GM12864 (cell line): ENCODE data around the gene LEMD2.

Experiments
- DNase-seq: peaks from one replicate; pipeline ENCODE4 v3.0.0-alpha.2; 2011; ENCODE audit warnings: low read depth
- H3K4me3 ChIP-seq: 2 replicates; pipeline ENCODE4 v1.5.1; 2011; ENCODE audit warnings: mild to moderate bottlenecking, low read depth, low read length, control low read depth
- CTCF ChIP-seq: IDR thresholded peaks from 2 replicates; pipeline ENCODE4 v1.5.1; 2011; ENCODE audit warnings: low read depth, mild to moderate bottlenecking, moderate library complexity, low read length, control low read depth, inconsistent platforms; ENCODE audit errors: missing control alignments

Gene LEMD2

GRCh38 chr6:33761922-33762629 lies 26.9 kb downstream of the LEMD2 start:
- TF ChIP-seq CTCF, result peak; percentile 70
- H3K4me3 ChIP-seq, result no peak overlapping the region
- DNase-seq, result no peak

- TF ChIP-seq CTCF, result no peak
- H3K4me3 ChIP-seq, result no peak overlapping the region
- no peak for DNase-seq
Measured at GRCh38 chr6:33761581-33761921, 27.4 kb downstream of the LEMD2 start.

- TF ChIP-seq CTCF, result no peak
- no peak for DNase-seq
- no peak overlapping the region for H3K4me3 ChIP-seq
Measured at GRCh38 chr6:33759887-33760629, 28.9 kb downstream of the LEMD2 start.

- H3K4me3 ChIP-seq, result no peak overlapping the region
- no peak for TF ChIP-seq CTCF
- DNase-seq, result no peak
Measured at GRCh38 chr6:33758815-33759216, 30.1 kb downstream of the LEMD2 start.

- H3K4me3 ChIP-seq, result no peak overlapping the region
- no peak for TF ChIP-seq CTCF
- no peak for DNase-seq
Measured at GRCh38 chr6:33757906-33758305, 31.0 kb downstream of the LEMD2 start.

GRCh38 chr6:33757113-33757512 lies 31.8 kb downstream of the LEMD2 start:
- DNase-seq, result no peak
- no peak overlapping the region for H3K4me3 ChIP-seq
- TF ChIP-seq CTCF, result no peak
